IPS-18c (cell line): ENCODE measurements around the gene MTARC1.

ENCODE experiments used
- H3K4me3 ChIP-seq: 2 replicates; pipeline ENCODE4 v1.7.0; 2013; ENCODE audit warnings: low read depth, mild to moderate bottlenecking, low read length, moderate library complexity; ENCODE audit not compliant: insufficient read depth
- H3K9me3 ChIP-seq: one replicate; pipeline ENCODE4 v1.6.1; 2013; ENCODE audit warnings: mild to moderate bottlenecking, low read length, moderate library complexity; ENCODE audit not compliant: control insufficient read depth, insufficient read depth

Gene MTARC1

GRCh38 chr1:220767312-220768125 is 19.2 kb upstream of the MTARC1 start:
- no peaks in the 10 kb centered on the region for H3K9me3 ChIP-seq
- H3K4me3 ChIP-seq = no peak overlapping the region

GRCh38 chr1:220768126-220768601 is 18.5 kb upstream of the MTARC1 start:
- H3K9me3 ChIP-seq = no peaks in the 10 kb centered on the region
- no peak overlapping the region for H3K4me3 ChIP-seq

- no peak overlapping the region for H3K4me3 ChIP-seq
- no peaks in the 10 kb centered on the region for H3K9me3 ChIP-seq
Measured at GRCh38 chr1:220769205-220769604, 17.5 kb upstream of the MTARC1 start.

GRCh38 chr1:220770245-220770913 is 16.3 kb upstream of the MTARC1 start:
- H3K4me3 ChIP-seq = no peak overlapping the region
- no peaks in the 10 kb centered on the region for H3K9me3 ChIP-seq

GRCh38 chr1:220772846-220773245 is 13.9 kb upstream of the MTARC1 start:
- Histone ChIP-seq H3K4me3 (no peak overlapping the region), H3K9me3 (no peaks in the 10 kb centered on the region)

- Histone ChIP-seq H3K4me3 (no peak overlapping the region), H3K9me3 (no peaks in the 10 kb centered on the region)
Measured at GRCh38 chr1:220775240-220775853, 11.4 kb upstream of the MTARC1 start.

GRCh38 chr1:220776254-220776653 is 10.5 kb upstream of the MTARC1 start:
- H3K4me3 ChIP-seq = no peak overlapping the region

GRCh38 chr1:220776720-220777326 is 9.9 kb upstream of the MTARC1 start:
- Histone ChIP-seq H3K4me3 (no peak overlapping the region), H3K9me3 (no peaks in the 10 kb centered on the region)

More at GRCh38 chr1:220776254-220776653, 10.5 kb upstream of the MTARC1 start:
- H3K9me3 ChIP-seq = no peaks in the 10 kb centered on the region

- H3K4me3 ChIP-seq = no peak overlapping the region
- H3K9me3 ChIP-seq = no peaks in the 10 kb centered on the region
Measured at GRCh38 chr1:220783453-220783852, 3.3 kb upstream of the MTARC1 start.

- Histone ChIP-seq H3K9me3 (no peaks in the 10 kb centered on the region), H3K4me3 (no peak overlapping the region)
Measured at GRCh38 chr1:220784751-220785150, 2.0 kb upstream of the MTARC1 start.

GRCh38 chr1:220785166-220786056 is 1.3 kb upstream of the MTARC1 start:
- Histone ChIP-seq H3K4me3 (no peak overlapping the region), H3K9me3 (no peaks in the 10 kb centered on the region)

- Histone ChIP-seq H3K9me3 (no peaks in the 10 kb centered on the region), H3K4me3 (peak overlapping the region; percentile 74)
Measured at GRCh38 chr1:220786057-220786336, 716 bp upstream of the MTARC1 start.

- peak overlapping the region; percentile 74 for H3K4me3 ChIP-seq
- no peaks in the 10 kb centered on the region for H3K9me3 ChIP-seq
Measured at GRCh38 chr1:220787069-220787619, 431 bp downstream of the MTARC1 start.

GRCh38 chr1:220788900-220789299 is 2.2 kb downstream of the MTARC1 start:
- H3K9me3 ChIP-seq = no peaks in the 10 kb centered on the region
- no peak overlapping the region for H3K4me3 ChIP-seq

GRCh38 chr1:220789532-220790147 is 2.9 kb downstream of the MTARC1 start:
- Histone ChIP-seq H3K9me3 (no peaks in the 10 kb centered on the region), H3K4me3 (no peak overlapping the region)

GRCh38 chr1:220791285-220791684 is 4.6 kb downstream of the MTARC1 start:
- no peak overlapping the region for H3K4me3 ChIP-seq
- no peaks in the 10 kb centered on the region for H3K9me3 ChIP-seq
